MCF 10A (cell line): ENCODE results near the gene ZDHHC1. TPM values are rescaled to one million over a fixed set of nuclear protein-coding genes. Genes with fewer than 3 reads are reported as not detected.

Experiments used
- BruUV-seq: library from RNA; stranded (reverse); fragments of 400-500 nt; replicated peaks from 2 replicates; lab custom pipeline; 2021; lab: Mats Ljungman, UMichigan
- CTCF ChIA-PET: fragments of 300-600 bp; sonication (Branson Sonifier 250); formaldehyde crosslinking; extraction: SDS; loops from one replicate; lab custom pipeline; 2021; ENCODE audit warnings: antibody characterized with exemption, inconsistent platforms; lab: Yijun Ruan, JAX
- POLR2A ChIA-PET: fragments of 300-600, 350-650 bp; sonication (Branson Sonifier 250); formaldehyde crosslinking; extraction: SDS; loops from one replicate; lab custom pipeline; 2020; ENCODE audit warnings: antibody characterized with exemption, inconsistent platforms; lab: Yijun Ruan, JAX
- DNase-seq: peaks from one replicate; pipeline ENCODE4 v3.0.0-alpha.2; 2018; ENCODE audit not compliant: unreplicated experiment
- H3K27ac Mint-ChIP-seq: one replicate; pipeline ENCODE4 v1.8.0; 2022; ENCODE audit warnings: mild to moderate bottlenecking, low read depth, mixed read lengths; ENCODE audit not compliant: unreplicated experiment
- H3K27me3 Mint-ChIP-seq: one replicate; pipeline ENCODE4 v1.8.0; 2022; ENCODE audit warnings: mixed read lengths; ENCODE audit not compliant: insufficient read depth, unreplicated experiment
- H3K36me3 Mint-ChIP-seq: one replicate; pipeline ENCODE4 v1.8.0; 2022; ENCODE audit warnings: mild to moderate bottlenecking, moderate library complexity, mixed read lengths; ENCODE audit not compliant: insufficient read depth, unreplicated experiment
- H3K4me1 Mint-ChIP-seq: one replicate; pipeline ENCODE4 v1.8.0; 2022; ENCODE audit warnings: mixed read lengths; ENCODE audit not compliant: insufficient read depth, unreplicated experiment
- H3K4me3 Mint-ChIP-seq: one replicate; pipeline ENCODE4 v1.8.0; 2022; ENCODE audit warnings: mild to moderate bottlenecking, moderate library complexity, mixed read lengths; ENCODE audit not compliant: unreplicated experiment
- H3K9me3 Mint-ChIP-seq: one replicate; pipeline ENCODE4 v1.8.0; 2022; ENCODE audit warnings: mixed read lengths; ENCODE audit not compliant: unreplicated experiment
- CTCF ChIP-seq: fragments of 200-600 bp; IDR thresholded peaks from one replicate; pipeline ENCODE4 v1.8.0; 2022; ENCODE audit warnings: antibody characterized with exemption, mild to moderate bottlenecking; ENCODE audit not compliant: unreplicated experiment
- intact Hi-C: fragments of 100-400 bp; cut with micrococcal nuclease; formaldehyde crosslinking; loops from 2 replicates; pipeline ENCODE4 v1.14.1; 2022
- total RNA-seq: library from RNA; stranded (reverse); gene quantifications from 2 replicates; pipeline ENCODE4 v1.2.3, GENCODE V29; 2022

The ZDHHC1 gene
- total RNA-seq, 1 experiment from 2014 or later = 5.9 TPM

GRCh38 chr16:67460168-67460567 is 43.9 kb upstream of the ZDHHC1 start:
- Mint-ChIP-seq H3K9me3 (no peaks in the 10 kb centered on the region), H3K36me3 (peaks cover 25% of the 10 kb centered on the region), H3K27ac (no peak overlapping the region), H3K4me3 (no peak overlapping the region), H3K27me3 (no peaks in the 10 kb centered on the region), H3K4me1 (peaks cover 22% of the 10 kb centered on the region)
- BruUV-seq = no TSS peak
- no peak for TF ChIP-seq CTCF
- POLR2A ChIA-PET = no interaction called here
- intact Hi-C loops = no loop called here
- no peak for DNase-seq
- CTCF ChIA-PET = no interaction called here

DNA sequence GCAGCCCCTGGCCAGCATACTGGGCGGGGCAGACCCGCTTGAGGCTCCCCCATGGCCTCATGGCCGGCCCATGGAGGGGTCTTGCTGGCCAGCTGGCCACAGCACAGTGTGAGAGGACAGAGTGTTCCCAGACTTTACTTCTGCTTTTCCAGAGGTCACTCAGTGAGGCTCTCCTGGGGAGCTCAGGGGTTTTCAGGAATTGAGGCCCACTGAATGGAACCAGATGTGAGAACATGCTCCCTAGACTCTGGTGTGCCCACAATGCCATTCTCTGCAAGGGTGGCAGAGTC is 43.5 kb upstream of the ZDHHC1 start:
- intact Hi-C loops = no loop called here
- no peaks in the 10 kb centered on the region for H3K9me3 Mint-ChIP-seq
- ChIA-PET CTCF (no interaction called here), POLR2A (no interaction called here)
- H3K4me1 Mint-ChIP-seq = peaks cover 22% of the 10 kb centered on the region
- H3K4me3 Mint-ChIP-seq = no peak overlapping the region
- no peak for DNase-seq
- H3K27me3 Mint-ChIP-seq = no peaks in the 10 kb centered on the region
- no TSS peak for BruUV-seq
- no peak for TF ChIP-seq CTCF
- peaks cover 25% of the 10 kb centered on the region for H3K36me3 Mint-ChIP-seq
- H3K27ac Mint-ChIP-seq = no peak overlapping the region

DNA sequence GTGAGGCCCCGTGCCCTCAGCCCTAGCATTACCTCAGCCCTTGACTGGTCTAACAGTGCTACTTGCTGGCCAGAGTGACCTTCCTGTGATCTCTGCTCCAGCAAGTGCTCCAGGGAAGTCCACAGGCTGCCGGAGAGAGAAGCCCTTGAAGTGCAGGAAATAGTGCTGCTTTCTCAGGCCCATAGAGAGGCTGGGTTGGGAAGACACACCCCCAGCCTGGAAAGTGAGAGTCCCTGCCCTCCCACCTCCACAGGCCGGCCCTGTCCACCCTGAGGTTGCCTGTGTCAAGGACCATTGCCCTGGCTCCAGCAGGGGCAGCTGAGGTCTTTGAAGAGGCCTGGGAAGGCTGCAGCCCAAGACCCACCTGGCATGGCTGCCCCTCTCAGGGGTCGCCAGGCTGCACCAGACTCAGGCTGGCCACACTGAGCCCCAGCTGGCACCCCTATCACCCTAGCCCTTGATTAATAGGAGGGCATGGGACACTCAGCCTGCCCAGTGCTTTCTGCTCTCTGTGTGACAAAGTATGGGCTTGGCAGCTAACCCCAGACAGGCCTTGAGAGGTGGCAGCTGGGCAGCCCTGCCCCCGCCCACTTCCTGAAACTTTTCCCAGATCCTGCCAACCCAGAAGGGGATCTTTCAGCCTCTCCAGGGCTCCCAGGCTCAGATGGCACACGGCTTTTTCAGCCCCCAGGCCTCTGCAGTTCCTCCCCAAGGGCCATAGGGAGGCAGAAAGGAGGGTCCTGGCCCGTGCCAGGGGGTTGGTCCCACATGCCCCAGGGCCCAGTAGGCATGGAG is 43.0 kb upstream of the ZDHHC1 start:
- H3K4me1 Mint-ChIP-seq = peaks cover 22% of the 10 kb centered on the region
- no peaks in the 10 kb centered on the region for H3K27me3 Mint-ChIP-seq
- DNase-seq = no peak
- no peak for TF ChIP-seq CTCF
- peaks cover 25% of the 10 kb centered on the region for H3K36me3 Mint-ChIP-seq
- peak overlapping the region; percentile 5 for H3K27ac Mint-ChIP-seq
- POLR2A ChIA-PET = no interaction called here
- H3K9me3 Mint-ChIP-seq = no peaks in the 10 kb centered on the region
- CTCF ChIA-PET = interaction anchor here (1.5 kb wide), 1 partner anchor 24 kb away, joined by 6 read pairs; no protein-coding TSS in a partner anchor
- no TSS peak for BruUV-seq
- H3K4me3 Mint-ChIP-seq = no peak overlapping the region
- intact Hi-C loops = no loop called here

GRCh38 chr16:67458121-67458641 is 41.9 kb upstream of the ZDHHC1 start:
- BruUV-seq = no TSS peak
- peaks cover 31% of the 10 kb centered on the region for H3K36me3 Mint-ChIP-seq
- DNase-seq = no peak
- peaks cover 22% of the 10 kb centered on the region for H3K4me1 Mint-ChIP-seq
- POLR2A ChIA-PET = no interaction called here
- intact Hi-C loops = no loop called here
- CTCF ChIA-PET = interaction anchor here (1.5 kb wide), 1 partner anchor 23 kb away, joined by 6 read pairs; no protein-coding TSS in a partner anchor
- no peaks in the 10 kb centered on the region for H3K9me3 Mint-ChIP-seq
- TF ChIP-seq CTCF = no peak
- H3K27ac Mint-ChIP-seq = peak overlapping the region; percentile 5
- no peak overlapping the region for H3K4me3 Mint-ChIP-seq
- H3K27me3 Mint-ChIP-seq = no peaks in the 10 kb centered on the region
